ENCODE data around the gene ACBD6.
A peak's percentile ranks its signal among the peaks of the same experiment; 100 is the strongest.
"Not testable (repeated sequence)": the region's sequence is repeated elsewhere in the genome, so short reads cannot be mapped to it uniquely, and the experiment has no call there.

Gene ACBD6, protein sequence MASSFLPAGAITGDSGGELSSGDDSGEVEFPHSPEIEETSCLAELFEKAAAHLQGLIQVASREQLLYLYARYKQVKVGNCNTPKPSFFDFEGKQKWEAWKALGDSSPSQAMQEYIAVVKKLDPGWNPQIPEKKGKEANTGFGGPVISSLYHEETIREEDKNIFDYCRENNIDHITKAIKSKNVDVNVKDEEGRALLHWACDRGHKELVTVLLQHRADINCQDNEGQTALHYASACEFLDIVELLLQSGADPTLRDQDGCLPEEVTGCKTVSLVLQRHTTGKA

DNA sequence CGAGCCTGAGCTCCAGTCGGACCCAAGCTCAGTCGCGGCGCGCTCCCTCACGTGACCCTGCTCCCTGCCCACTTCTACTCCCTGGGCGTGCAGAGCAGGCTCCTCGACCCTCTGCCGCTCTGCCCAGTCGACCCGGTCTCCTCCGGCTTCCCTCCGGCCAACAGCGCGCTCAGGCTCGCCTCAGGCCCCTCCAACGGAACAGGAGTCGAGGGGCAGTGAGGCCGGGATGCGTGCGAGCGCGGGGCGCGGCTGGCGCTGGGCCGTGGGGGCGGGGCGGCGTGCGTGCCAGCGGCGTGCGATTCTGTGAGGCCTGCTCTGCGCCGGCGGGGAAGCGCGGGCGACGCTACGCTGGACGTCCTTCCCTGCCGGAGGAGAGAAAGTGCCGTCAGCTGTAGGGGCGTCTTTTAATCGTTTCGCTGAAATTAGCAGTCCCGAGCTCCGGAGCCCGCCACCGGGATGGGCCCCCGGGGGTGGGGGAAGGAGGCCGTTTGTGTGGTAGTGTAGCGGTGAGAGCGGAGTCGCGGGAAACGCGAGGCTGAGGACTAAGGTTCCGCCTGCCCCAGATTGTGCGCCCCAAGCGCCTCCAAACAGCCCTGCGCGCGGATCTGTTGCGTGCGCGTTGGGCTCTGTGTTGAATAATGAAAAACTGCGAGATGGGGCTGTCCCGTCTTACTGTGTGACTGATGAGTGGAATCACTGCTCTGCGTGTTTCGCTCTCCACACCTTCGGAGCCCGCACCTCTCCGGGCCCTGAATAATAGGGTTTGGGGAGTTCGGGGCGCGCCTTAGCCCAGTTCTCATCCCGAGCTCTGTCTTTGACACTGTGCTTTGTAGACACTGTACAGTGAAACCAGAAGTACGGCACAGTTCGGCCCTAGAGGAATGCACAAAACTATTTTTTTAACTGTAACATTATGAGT is at the start of gene ACBD6:
TSS of gene ACBD6 (minus strand) at position 217 of the 919 bp plus-strand sequence. CDS start 311 bp downstream, outside the sequence.
- peak; percentile 91 for DNase-seq

DNA sequence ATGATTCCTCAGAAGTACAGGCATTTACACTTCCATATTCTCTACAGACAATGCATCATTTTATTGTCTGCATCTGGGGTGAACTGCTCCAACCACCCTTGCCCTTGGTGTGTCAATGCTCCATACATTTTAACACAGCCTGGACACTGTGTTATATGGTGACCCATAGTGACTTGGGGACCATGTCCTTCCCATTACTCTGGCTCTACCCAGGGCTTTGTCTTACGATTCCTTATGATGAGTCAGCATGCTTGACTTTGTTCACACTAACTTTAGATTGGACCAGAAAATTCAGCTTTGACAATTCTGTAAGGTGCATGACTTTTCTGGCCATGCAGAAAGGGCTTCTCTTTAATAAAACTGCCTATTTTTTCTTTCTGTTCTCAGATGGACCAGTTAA is 49.6 kb upstream of the ACBD6 start:
- no peak for DNase-seq

DNA sequence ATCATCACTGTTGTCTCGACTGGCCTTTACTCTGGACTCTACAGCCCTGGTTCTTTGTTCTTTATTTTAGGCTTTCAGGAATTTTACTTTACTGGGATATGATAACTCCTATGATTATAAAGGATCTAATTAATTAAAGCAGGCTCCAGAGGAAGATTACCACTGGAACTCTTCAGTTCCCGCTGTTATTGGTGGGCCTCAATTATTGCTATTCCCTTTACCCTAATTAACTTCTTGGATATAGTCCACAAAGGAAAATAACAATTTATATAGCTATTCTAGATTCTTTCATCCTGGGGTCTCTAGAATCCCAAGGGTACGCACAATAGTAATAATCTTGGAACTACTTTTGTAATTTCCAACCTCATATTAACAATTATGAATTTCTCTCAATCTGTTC is 47.9 kb upstream of the ACBD6 start:
- no peak for DNase-seq

DNA sequence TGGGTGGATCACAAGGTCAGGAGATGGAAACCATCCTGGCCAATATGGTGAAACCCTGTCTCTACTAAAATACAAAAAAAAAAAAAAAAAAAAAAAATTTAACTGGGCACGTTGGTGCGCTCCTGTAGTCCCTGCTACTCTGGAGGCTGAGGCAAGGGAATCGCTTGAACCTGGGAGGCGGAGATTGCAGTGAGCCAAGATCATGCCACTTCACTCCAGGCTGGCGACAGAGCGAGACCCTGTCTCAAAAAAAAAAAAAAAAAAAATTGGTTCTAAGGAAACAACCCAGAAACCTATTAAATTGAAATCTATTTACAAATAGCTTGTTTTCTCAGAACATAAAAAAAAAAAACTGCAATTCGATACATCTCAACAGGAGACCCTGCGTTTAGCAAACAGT is 47.4 kb upstream of the ACBD6 start:
- DNase-seq = not testable (repeated sequence)

DNA sequence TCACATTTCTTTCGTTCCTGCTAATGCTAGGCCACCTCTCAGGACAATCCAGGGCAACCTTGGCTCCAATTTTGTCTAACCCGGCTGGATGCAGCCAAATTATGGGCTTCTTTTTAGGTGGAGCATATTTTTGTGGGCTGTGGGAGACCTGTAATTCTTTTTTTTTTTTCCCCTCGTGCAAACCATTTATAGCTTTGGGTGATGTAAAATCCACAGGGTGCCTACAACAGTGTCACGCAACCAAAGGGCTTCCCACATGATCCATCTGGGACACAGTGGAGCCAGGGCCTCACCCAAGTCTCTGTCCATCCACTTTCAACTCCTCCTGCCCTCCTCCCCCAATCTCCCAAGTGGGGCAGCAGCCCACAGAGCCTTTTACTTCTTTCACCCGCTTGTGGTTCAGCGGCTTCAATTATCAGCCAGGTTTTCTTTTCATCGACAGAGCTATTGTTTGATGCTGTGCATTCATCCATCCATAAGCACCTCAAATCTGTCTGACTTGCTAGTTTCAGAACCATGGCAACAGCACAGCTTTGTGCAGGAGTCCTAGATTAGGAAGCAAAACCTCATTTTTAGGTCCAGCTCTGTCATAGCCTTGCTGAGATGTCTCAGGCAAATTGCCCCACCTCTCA is 46.4 kb upstream of the ACBD6 start:
- no peak for DNase-seq

DNA sequence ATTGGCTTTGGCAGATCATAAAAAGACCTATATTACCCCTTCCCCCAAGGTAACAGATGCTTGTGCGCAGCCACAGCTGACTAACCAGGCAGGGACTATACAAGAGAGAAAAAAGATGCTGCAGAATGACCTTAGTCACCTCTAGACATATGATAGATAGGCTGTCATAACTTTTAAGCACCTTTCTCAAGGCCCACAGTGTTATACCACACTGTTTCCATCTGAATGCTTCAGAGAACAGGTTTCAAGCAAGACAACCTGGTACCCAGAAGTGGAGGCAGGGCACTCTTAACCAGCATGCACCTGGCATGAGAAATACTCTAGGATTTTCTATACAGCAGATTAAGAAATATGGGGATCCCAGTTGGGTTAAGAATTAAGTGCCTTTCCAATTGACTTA is 43.6 kb upstream of the ACBD6 start:
- no peak for DNase-seq

DNA sequence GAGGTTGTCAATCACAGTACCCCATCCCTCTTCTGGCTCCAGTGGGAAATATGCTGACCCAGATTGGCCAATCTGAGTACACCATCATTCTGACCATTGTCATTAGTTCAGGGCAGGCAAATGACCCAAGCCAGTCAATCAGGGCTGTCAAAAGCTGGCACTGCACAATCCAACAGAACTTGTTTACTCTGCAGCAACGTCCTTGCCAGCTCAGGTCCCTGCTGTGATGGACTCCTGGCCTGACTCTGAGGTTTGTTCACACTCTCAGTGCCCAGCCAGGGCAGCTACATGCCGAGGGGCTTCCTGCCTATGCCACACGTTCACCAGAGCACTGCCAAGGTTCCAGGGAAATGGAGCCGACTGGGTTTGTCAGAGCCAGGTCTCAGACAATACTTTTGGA is 41.7 kb upstream of the ACBD6 start:
- DNase-seq = no peak

DNA sequence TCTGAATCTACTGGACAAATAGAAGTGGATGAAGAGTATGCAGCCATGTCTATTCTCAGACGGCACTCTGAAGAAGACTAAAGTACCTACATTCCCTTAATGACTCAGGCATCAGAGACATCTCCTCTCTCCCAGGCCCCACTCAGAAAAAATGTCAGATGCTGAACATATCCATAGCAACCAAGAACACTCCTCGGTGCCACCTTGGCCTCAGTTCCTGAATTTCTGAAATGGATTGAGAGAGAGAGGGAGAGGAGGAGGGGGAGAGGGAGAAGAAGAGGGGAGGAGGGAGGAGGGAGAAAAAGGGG is 40.4 kb upstream of the ACBD6 start:
- DNase-seq = no peak

DNA sequence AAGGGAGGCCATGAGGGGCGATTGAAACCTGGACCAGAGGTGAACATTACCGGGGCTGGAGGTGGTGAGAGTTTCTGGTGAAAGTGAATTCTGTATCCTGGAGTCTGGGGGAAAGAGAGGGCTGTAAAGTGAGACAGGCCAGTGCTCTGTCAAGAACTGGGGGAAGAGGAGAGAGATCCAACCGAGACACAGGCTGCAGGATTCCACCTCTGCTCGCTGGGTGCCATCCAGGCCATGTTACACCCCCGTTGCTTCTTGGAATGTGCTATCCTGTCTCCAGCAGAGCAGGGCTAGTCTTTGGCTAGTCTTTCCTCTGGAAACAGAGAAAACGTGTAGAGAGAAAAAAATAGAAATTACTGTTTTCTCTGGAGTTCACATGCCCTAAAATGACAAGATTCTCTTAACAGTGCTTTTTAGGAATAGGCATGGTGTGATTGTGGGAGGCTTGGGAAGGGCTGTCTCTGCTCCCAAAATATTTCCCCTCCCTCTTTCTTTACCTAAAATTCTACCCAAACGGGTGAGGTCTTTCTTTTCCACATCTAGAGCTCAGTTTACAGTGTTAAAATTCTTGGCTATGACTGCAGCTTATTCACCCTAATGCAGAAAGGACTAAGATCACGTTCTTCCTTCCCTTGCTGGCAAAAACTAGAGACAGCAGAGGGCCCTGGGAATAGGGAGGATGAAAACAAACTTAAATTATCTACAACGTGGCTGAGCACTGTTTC is 39.9 kb upstream of the ACBD6 start:
- no peak for DNase-seq

DNA sequence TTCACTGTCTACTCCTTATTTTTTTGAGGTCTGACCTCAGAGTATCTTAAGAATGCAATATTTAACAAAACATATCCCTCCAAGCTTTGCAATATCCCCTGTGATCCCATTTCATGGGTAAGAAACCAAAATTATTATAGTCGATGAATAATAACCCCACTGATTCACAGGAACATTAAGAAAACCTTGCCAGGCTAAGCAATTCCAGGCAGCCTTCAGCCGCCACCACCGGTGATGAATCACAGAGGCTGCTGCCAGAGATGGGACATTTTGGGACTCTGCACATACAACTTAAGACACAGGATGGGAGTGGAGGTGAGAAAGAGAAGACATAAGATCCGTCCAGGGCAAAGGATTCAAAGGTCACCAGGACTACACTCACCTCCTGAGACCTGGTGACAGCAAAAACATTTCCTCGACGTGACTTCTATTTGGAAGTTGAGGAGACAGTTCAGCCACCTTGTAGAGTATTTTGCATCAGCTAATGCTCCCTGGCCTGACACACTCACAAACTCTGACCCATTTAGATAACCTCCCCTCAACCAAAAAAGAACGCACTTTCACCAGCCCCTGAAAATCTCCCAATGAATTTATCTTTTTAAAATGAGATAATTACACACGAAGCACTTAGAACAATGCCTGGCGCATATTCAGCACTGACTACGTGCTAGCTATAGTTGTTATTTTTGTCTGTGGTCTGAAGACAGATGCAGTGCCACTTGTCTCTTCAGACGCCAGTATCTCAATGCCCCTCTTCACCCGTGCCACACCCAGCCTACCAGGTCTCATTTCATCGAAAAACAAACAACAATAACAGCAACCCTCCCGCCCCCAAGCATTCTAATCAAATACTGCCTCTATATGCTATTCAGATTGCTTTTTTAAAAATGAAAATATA is 38.6 kb upstream of the ACBD6 start:
- DNase-seq = no peak

DNA sequence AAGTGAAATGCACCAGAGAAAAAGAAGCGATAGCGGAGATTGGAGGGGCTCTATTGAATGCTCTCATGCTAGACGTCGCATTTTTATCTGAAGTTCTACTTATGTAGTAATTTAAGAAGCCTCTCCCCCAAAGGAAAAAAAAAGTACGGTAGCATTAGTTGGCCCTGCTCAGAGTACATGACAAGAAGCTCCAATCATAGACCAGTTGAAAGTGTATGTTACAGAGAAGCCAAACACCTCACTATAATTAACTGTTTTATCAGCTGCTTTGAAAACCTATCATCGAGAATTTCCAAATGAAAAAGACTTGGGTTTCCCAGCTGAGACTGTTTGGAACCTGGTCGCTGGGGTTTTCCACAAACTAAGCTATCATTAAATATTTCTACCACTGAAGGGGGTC is 36.8 kb upstream of the ACBD6 start:
- DNase-seq = no peak

DNA sequence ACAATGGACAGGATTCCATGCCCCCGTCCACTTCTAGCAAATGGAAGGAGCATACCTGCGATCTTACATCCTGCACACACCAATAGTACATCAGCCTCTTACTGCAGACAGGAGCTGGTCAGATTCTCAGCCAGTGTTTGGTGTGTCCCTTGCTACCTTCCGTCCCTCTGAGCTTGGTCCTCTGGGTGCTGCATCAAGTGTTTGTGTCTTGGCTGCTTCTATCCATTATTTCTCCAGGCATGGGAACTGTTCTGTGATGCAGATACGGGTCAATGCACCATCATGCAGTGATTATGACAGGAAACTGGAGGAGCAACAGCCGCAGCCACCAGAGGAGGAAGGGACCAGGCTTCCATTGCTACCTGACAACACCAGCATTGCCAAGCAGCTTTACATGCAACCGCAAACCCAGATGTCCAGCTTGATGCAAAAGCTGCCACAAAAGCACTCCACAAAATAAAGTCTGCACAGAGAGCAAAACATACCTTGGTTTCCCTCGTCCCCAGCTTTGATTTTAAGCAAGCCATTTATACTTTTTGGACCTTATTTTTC is 34.5 kb upstream of the ACBD6 start:
- DNase-seq = no peak

DNA sequence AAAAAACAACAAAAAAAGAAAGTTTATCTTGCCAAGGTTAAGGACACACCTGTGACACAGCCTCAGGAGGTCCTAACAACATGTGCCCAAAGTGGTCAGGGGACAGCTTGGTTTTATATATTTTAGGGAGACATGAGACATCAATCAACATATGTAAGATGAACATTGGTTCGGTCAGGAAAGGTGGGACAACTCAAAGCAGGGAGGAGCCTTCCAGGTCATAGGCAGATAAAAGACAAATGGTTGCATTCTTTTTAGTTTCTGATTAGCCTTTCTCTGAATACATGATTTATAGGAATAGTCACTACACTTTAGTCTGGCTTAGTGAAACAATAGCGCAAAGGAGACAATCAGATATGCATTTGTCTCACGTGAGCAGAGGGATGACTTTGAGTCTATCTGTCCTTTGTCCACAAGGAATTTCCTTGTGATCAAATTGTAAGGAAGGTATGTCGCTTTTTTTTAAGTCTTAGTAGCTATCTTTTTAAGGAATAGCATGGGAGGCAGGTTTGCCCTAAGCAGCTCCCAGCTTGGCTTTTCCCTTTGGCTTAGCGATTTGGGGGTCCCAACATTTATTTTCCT is 33.1 kb upstream of the ACBD6 start:
- DNase-seq = no peak

DNA sequence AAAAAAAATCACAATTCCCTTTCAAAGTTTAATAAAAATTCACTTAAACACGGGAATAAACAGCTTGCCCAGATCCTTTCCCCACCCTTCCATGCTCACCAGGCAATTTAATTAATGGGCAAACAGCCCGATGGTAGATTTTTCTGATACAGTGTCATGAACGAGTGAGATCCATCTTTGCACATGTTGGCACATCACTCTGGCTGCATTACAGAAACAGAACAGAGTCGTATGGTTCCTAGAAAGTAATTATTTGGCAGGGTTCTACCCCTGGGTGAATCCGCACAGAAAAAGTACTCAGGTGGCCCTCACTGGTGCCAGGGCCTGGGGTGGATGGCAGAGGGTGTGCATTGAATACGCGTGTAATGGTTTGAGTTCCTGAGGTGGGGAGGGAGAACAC is 31.8 kb upstream of the ACBD6 start:
- no peak for DNase-seq

DNA sequence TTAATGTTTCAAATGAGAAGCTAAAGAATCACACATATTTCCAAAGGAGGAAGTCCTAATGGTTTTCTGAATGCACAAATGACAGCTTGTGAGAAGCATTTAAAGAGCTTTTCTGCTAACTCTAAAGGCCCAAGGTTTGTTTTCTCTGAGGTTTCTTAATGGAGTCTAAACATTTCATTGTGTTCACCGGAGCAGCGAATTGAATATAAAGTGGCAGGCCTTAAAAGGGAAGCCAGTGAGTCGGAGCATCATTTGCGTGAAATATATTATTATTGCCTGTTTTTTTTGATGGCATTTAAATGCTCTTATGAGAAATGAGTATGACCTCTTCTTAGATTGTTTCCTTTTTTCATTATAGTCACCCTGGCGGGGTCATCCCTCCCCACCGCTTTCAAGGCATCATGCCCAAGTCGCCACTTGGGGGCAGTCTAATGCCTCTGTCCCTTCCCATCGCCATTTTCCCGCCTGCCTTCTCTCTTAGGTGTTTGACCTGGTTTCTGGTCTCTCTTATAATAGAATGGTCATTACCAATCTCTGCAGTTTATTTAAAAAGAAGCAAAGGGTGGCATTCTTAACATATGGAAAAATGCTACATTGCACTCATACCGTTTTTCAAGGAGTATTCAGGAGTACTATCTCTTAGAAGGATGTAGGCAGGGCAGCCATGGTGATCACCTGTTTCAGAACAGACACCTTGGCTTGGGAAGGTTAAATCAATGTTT is 31.1 kb upstream of the ACBD6 start:
- peak; percentile 66 for DNase-seq

DNA sequence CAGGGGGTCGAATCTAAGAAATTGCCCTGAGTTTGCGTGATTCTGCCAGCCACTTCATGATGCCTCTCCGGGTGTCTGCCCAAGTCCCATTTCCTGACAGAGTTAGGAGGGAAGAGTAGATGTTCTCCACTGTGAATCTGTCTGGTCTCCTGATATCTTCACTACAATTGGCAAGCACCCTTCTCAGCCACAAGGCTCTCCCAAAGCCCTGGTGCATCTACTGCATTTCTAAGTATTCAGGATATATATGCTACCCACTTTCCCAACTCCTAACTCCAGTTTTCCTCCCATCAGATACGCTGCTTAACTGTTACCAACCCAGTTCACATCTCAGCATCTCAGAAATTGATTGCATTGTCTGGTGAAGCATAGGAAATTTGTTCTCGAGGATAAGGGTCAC is 30.5 kb upstream of the ACBD6 start:
- DNase-seq = no peak

DNA sequence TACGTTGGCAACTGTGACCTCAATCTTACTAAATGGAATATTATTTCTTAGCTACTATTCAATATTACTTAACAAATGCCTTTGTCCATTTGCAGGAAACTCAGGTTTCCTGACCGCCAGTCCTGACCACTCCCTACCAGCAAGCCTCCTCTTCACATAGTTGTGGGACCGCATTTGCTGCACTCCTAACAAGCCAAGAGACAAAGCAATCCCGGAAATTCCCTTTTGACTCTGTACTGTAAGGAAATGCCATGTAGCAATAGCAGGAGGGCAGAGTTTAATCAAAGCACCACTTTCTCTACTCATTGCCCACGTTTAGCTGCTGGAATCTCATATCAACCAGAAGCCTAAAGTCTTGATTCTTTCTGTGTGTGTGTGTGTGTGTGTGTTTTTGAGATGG is 28.1 kb upstream of the ACBD6 start:
- no peak for DNase-seq

DNA sequence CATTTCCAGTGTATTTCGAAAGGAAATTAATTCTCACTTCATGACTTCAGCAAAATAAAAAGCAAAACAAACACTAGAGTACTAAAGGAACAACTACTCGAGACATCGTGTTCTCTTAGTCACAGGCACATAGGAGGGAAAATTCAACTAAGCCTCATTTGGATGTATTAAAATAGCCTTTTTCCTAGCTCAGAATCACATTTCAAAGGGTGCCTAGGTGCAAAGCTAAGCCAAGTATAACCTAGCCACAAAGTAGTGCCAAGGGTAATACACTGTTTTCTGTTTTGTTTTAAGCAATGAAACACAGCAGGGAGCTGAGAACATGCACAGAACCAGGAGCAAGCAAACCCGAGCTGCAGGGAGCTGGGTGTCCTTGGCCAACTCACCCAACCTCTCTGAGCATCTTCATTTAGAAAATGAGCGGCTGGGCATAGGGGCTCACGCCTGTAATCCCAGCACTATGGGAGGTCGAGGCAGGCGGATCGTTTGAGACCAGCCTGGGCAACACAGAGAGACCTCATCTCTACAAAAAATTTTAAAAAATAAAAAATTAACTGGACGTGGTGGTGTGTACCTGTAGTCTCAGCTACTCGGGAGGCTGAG is 26.6 kb upstream of the ACBD6 start:
- DNase-seq = no peak

DNA sequence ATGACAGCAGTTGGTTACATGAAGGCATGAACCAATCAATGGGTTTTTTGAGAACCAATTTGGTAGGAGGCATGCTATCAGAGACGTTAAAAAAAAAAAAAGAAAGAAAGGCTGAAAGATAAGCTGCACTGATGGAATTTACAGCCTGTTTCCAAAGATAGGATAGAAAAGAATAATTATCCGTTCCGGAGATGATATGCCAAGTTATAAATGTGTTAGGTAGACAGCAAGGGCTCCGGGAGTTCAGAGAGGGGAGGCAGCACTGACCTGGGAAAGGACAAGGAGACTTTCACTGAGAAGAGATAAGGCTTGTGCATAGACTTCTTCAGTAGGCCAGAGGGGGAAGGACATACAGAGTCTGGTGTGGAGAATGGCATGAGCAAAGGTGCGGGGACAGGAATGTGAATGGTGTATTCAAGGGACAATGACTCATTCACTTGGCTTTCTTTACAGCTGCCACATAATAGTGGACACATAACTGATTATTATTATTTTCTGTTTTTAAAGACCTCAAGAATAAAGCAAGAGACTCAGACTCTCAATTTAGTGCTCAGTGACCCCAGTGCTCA is 24.8 kb upstream of the ACBD6 start:
- no peak for DNase-seq

DNA sequence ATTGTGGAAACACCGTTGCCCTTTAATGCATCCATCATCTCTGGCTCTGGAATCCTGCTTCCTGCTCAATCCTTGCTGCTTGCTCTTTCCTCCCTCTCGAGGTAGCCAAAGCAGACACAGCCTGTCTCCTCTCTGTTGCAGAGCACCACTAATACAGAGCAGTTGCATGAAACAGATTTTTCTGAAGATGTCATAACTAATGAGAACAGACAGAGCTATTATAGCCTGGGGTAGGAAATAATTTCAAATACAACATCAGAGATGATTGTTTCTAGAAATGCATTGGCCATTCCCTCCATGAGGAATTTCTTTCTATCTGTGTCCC is 23.3 kb upstream of the ACBD6 start:
- DNase-seq = no peak

Measured in activated naive CD4-positive, alpha-beta T cell treated with anti-CD3 and anti-CD28 coated beads, Interleukin-2, amount 50 U/mL, for 16 hours (primary cell).